DMS53 treated with DMSO at 0.1 percent for 48 hours (cell line): ENCODE results near the gene P2RX6.
"Not testable (repeated sequence)": the region's sequence is repeated elsewhere in the genome, so short reads cannot be mapped to it uniquely, and the experiment has no call there.

ENCODE experiments used
- DNase-seq: peaks from one replicate; lab custom pipeline; 2025; ENCODE audit not compliant: unreplicated experiment; lab: John Stamatoyannopoulos, UW

P2RX6 gene

DNA sequence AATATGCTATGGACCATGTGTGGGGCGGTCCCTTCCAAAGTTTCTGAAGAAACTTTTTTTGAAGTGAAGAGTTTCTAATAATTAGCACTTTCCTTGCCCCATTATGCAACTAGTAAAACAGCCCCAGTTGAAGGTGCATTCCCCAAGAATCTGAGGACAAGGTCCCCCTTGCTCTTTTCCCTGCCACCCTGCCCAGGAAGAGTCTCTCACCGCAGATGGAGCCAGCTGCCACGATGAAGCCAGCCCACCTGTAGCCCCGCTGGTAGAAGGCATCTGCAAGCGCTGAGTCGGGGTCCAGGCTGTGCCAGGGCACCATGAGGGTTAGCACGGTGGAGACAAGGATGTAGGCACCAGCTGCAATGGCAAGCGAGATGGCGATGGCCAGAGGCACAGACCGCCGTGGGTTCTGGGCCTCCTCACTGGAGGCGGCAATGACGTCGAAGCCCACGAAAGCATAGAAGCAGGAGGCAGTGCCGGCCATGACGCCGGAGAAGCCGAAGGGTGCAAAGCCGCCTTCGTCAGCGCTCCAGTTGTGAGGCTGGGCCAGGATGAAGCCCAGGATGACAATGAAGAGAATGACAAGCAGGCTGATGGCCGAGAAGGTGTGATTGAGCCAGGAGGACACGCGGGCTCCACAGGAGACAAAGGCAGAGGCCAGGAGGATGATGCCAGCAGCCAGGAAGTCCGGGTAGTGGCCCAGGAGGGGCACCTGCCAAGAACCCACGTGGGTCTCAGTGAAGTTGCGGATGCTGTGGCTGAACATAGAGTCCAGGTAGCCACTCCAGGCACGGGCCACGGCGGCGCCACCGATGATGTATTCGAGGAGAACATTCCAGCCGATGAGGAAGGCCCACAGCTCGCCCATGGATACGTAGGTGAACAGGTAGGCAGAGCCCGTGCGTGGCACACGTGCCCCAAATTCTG, 15.9 kb downstream of the P2RX6 start:
- DNase-seq: no peak

DNA sequence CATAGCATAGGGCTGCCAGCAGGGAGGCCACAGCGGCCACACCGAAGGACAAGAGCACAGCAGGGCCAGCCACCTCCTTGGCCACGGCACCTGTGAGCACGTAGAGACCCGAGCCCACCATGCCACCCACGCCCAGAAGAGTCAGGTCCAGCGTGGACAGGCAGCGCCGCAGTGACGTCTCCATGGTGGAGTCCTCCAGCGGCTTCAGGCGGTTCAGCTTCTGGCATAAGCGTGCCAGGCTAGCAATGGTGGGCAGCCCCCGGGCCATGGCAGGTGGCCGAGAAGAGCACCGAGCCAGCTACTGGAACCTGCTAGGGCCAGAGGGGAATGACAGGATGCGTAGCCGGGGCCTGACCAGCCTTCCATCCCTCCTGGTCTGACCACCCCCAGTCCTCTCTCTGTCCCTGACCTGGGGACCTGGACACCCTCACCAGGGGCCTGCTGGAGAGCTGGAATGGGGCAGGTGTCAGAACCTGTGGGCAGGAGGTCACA, 16.6 kb downstream of the P2RX6 start:
- DNase-seq: no peak

DNA sequence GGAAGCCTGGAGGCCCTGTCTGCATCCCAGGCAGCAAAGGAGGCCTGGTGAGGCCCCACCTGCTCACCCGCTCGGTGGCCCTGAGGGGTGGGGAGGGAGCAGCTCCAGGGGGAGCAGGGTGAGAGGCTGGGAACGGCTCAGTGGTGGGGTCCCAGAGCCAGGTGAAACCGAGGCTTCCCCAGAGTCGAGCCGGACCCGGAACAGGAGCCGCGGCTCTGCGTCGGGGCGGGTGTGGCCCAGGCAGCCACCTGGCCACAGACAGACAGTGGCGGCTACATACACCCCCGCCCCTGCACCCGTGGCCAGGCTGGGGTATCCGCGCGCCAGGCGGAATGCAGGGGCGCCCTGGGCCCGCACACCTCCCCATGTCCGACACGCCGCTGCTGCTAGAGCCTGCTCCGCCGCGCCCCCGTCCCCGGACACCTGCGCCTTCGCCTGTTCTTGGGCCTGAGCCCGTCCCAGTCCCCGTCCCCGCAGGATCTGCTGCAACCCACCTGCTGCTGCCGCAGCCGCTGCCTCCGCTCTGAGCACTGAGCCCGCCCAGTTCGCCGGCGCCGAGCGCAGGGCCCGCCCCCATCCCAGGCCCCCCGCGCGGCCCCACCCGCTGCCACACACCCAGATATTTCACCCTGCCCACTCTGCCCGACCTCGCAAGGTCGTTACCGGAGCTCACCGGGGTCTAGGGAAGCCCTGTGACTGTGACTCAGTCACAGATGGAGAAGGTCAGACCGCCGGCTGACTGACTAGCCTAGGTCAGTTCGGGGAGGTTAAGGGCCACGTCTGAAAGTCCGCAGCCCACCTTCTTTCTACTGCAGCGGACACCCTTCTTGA, 17.3 kb downstream of the P2RX6 start, which contains the start of gene SLC7A4:
TSS of gene SLC7A4 (minus strand) at position 525 of the 831 bp plus-strand sequence. CDS start 749 bp downstream, outside the sequence.
- DNase-seq: no peak

DNA sequence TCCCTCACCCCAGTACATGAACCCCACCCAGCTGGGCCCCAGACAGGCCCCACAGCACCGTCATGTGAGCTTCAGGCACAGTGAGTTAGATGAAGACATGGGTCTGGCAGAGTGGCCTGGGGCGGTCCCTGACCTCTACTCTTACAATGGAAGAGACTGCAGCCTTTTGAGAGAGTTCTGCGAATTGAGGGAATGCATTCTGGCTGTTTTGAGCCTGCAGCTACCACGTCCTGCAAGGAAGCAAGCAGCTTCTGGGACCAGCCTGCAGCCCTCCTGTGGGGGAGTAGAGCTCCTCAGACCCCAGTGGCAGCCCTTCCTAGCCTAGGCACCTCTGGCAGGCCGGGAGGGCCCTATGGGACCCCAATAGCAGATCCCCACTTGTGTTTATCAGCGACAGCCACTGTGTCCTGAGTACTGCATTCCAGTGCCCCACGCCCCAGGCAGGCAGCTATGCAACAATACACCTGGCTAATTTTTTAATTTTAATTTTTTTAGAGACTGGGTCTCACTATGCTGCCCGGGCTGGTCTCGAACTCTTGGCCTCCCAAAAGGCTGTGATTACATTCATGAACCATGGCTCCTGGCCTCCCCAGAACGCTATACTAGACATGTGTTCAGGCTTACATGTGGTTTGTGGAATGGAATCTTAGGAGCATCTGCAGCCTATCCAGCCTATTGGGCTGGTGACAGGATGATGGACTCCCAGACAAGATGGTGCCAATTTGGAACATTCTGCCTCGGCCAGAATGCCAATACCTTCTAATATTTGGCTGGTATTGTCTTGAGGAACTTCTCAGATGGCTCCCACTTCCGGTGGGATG, 18.1 kb downstream of the P2RX6 start:
- DNase-seq: no peak

DNA sequence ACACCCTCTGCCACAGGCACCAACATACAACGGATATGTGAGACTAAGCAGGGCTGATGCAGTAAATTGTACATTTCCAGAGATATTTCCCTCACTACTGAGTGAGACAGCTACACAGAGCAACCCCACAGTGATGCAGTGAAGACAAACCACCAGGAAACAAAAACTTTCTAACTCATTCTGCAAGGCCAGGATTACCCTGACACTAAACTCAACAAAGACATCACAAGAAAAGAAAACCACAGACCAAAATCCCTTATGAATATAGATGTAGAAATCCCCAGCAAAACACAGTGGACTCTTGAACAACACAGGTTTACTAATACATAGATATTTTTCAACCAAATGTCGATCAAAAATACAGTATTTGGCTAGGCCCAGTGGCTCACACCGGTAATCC, 18.9 kb downstream of the P2RX6 start:
- DNase-seq: no peak

DNA sequence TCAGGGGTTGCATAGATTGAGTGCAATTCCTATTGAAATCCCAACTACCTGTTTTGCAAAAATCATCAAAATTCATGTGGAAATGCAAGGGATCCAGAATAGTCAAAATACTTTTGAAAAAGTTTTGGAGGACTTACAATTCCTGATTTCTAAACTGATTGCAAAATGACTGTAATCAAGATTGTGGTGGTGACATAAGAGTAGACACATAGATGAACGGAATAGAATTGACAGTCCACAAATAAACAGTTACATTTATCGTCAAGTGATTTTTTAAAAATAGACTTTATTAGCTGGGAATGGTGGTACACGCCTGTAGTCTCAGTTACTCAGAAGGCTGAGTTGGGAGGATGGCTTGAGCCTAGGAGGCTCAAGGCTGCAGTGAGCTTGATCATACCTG, 20.0 kb downstream of the P2RX6 start:
- no peak for DNase-seq

DNA sequence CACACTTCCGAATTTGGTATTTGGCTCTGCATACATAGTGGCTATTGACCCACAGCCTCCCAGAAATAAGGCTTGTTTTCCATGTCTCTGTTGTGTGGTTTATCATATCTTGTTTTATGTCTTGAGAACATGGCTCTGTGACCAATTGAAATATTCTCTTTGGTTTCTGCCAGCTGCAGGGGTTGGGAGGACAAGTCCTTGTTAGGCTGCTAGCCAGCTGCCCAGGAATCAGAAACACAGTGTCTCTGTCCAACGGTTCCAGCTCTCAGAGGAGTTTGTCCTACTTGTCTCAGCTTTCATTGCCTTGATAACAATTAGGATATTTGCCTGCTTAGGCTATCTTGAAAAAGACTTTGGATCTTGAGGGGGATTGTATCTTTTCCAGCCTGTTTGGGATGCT, 23.4 kb downstream of the P2RX6 start:
- no peak for DNase-seq

DNA sequence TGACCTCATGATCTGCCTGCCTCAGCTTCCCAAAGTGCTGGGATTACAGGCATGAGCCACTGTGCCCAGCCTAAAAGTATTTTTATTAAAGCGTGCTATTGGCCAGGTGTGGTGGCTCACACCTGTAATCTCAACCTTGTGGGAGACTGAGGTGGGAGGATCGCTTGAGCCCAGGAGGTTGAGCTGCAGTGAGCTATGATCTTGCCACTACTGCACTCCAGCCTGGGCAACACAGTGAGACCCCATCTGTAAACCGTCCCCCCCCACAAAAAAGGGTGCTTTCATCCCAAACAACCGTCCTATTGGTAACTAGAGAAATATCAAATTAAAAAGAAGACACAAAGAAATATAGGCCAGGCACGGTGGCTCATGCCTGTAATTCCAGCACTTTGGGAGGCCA, 24.2 kb downstream of the P2RX6 start:
- DNase-seq: not testable (repeated sequence)

DNA sequence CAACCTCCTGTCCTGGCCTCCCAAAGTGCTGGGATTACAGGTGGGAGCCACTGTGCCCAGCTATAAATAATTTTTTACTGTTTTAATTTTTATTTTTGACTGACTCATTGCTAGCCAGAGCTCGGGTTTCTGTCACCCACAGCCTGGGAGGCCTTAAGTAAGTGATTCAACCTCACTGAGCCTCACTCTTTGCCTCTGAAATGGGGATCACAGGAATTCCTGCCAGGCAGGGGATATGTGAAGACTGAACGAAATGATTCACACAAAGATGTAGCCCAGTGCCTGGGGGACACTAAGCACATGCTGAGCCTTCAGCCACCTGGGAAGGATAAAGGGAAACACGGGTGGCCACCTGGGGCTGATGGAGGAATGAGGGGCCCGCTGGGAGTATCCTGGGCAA, 27.0 kb downstream of the P2RX6 start:
- DNase-seq: no peak

DNA sequence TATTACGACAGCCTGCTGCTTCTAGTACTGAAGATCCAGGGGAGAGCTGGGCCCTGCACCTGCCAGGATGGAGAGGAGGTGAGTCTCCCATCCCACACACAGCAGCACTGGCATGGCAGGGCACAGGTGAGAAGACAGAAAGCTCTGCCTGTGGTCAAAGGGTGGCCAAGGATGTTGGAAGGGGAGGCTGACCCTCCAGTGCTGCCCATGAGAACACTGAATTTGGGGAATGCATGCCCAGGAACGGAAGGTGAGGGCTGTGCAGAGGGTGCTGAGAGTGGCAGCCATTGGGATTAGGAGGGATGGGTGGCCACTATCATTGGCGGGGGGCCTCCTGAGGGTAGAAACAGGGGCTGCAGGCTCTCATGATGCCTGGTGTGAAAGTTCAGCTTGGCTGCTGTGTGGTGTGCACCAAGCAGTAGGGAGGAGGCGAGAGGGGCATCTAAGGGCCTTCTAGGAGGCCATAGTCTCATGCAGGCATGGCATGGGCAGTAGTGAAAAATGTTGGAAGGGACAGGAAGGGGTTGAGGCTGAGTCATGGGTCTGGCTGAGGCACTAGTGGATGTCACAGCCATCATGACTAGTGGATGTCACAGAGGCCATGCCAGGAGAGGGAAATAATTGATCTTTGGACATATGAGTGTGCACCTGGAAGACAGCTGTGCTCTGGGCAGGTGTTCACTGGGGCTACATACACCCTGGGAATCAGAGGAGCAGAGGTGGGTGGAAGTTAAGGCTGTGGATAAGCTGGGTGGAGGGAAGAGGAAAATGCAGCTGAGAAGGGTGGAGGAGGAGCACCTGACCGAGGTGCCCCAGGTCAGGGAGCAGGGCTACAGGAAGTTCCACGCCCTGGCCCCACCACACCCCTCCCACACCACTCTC, 28.3 kb downstream of the P2RX6 start:
- DNase-seq: peak; percentile 33

DNA sequence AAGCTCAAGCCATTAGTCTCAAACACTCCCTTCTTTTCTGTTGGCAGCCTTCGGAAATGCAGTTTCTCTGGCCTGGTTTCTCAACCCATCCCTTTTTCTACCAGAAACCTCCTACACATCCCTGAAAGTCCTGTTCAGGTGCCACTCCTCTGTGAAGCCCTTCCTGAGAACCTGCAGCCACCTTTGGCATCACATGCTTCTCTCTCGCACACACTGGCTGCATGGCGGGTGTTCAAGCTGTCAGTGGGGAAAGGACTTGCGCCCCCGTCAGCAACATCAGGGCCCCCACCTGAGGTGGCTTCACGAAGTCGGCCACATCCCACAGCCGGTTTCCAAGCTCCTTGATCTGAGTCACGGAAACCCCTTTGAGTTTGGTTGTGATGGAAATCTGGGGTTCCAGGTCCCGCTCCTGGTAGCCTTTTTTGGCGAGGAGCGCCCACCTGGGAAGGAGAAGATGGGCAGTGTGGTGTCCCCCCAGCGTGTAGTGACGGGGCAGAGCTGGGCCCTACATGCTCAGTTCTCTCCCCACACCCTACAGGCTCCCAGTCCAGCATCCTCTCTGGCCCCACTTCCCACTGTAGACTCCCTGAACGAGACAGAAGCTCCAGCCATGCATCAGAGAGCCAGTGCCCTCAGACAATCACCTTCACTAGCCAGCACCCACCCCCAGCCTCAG, 29.0 kb downstream of the P2RX6 start:
- no peak for DNase-seq

DNA sequence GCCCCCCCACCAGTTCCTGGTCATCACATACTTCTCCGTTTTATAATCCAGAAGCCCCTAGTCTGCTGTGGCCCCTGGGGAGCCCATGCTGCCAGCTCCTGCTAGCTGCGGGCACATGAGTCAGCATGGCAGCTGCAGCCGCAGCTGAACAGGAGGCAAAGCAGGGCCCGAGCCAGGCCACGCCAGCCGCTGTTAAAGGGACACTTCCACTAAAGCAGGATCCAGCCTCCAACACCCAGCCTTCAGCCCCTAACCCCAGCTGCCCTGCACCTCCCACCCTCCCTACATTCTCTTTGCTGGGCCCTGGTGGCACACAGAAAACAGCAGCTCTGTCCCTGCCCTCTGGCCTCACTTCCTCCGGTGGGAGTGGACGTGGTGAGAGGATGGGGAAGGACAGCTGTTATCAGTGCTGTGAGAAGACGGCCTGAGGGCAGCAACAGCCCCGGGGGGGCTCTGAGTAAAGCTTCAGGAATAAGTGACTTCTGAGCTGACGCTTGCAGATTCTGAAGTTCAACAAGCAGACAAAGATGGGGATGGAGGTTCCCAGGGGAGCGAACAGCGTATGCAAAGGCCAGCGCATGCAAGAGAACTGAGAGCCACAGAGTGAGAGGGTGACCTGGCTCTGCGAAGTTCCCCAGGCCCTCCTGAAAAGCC, 30.1 kb downstream of the P2RX6 start:
- no peak for DNase-seq

DNA sequence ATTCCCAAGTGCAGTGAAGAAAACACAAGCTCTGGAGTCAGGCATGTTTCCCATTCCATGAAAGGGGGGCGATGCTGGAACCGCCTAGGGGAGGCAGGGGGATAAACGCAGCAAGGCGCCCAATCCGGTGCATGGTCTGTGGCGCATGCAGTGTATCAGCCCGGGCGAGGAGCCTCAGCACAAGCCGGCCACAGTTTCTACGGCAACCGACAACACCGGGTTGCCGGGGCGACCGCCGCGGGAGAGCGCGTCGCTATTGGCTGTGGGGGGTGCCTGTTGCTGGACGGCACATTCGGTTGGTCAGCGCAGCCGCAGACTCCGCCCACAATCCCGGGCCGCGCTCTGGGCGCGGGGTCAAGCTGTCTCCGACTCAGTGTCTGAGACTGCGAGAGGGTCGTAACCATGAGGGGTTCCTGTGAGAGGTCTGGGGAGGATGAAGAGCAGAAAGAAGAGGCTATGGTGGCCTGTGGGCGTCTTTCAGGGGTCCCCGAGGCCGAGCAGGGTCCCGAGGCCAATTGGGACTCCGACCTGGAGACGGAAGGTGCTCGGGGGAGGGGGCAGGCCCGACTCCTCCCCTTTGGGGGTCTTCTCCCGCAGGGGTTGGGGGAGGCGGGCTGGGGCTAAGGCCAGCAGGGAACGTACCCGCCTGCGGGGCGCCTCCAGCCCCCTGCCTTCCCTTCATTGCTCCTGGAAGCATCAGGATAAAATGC, 30.8 kb downstream of the P2RX6 start, which contains the start of gene LRRC74B:
TSS of gene LRRC74B (plus strand) at position 362 of the 710 bp plus-strand sequence. CDS start at position 403, 41 bp downstream.
- peak; percentile 15 for DNase-seq

DNA sequence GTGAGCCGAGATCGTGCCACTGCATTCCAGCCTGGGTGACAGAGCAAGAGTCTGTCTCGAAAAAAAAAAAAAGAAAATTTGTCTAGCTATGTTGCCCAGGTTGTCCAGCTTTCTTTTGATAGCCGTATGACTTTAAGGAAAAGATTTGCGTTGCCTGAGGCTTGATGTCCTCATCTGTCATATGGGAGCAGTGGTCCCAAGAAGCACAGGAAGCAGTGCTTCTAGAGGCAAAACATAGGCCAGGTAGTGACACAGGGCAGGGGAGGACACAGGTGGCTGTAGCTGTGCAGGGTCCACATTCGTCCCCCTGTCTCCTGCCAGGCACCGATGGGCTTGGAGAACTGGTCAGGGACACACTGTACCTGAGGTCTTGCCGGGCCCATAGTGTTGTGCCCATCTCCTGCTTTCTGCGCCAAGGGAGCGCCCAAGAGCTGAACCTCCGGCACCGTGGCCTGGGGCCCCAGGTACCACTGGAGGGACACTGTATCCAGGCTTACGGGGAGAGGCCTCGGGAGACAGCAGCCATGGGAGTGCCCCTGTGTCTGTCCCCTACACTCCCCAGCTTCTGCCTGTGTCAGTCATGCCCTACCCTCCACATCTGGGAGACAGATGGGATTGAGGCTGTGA, 32.2 kb downstream of the P2RX6 start:
- DNase-seq: no peak

DNA sequence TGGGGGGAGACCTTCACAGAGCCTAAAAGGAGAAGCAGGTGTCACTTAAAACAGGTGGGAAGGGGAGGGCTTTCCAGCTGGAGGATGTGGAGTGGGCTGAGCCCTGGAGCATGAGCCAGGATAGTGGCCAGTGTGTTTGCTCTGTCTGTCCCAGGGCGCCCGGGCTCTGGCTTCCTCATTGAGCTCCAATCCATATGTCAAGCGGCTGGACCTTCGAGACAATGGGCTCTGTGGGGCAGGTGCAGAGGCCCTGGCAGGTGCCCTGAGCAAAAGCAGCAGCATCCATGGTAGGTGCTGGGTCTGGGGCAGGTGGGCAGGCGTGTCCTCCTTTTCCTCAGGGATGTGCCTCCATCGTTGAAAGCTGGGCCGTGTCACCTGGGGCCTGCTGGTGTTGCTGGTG, 32.8 kb downstream of the P2RX6 start:
- DNase-seq: peak; percentile 22

DNA sequence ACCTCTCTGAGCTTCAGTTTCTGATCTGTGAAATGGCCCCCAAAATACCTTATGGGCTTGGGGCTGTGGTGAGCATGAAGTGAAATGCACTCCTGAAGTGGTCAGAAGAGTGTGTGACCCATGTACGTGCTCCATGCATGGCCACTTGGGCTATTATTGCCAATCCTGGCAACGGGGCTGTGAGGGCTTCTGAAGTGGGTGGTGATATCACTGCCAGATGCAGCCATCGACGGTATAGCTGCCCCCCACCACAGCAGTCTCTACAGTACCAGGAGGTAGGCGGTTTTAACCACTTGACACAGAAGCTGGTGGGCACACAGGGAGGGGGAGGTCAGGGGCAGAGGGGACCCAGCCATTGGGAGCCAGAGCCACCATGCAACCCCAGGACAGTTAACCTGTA, 33.5 kb downstream of the P2RX6 start:
- DNase-seq: not testable (repeated sequence)

DNA sequence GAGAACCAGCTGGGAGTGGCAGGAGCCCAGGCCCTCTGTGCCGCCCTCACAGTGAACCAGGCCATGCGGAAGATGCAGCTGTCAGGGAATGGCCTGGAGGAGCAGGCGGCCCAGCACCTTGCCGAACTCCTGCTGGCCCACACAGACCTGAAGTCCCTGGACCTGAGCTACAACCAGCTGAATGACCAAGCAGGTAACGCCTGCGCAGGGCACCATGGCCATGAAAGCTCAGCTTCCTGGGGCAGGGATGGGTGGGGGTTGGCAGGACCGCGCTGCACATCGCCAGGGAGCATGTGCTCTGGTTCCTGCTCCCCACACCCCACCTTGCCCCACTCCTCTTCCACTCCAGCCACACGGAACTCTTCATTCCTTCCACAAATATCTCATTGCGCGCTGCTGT, 34.0 kb downstream of the P2RX6 start:
- not testable (repeated sequence) for DNase-seq
